SK-N-SH (cell line): Measurements from ENCODE around the gene ENPEP. TPM values are rescaled to one million over a fixed set of nuclear protein-coding genes. Genes with fewer than 3 reads are reported as not detected.
A peak's percentile ranks its signal among the peaks of the same experiment; 100 is the strongest.

Experiments
- CTCF ChIA-PET: fragments of 300-600, 350-600 bp; formaldehyde crosslinking; extraction: SDS; loops from one replicate; lab custom pipeline; 2021; lab: Yijun Ruan, JAX
- POLR2A ChIA-PET: fragments of 350-600 bp; sonication (Branson Sonifier 250); formaldehyde crosslinking; extraction: SDS; loops from one replicate; lab custom pipeline; 2020; ENCODE audit warnings: antibody characterized with exemption, inconsistent platforms; lab: Yijun Ruan, JAX
- DNase-seq: peaks from one replicate; pipeline ENCODE4 v3.0.0; 2012
- H2AFZ ChIP-seq: fragments of 200-600 bp; sonication (generic); 2 replicates; pipeline ENCODE4 v1.8.1; 2016; ENCODE audit warnings: antibody characterized with exemption, mild to moderate bottlenecking, low read depth
- H3F3A ChIP-seq: fragments of 200-600 bp; sonication (generic); replicated peaks from 2 replicates; pipeline ENCODE3; 2016; ENCODE audit warnings: antibody characterized with exemption, mild to moderate bottlenecking; ENCODE audit not compliant: insufficient read depth
- H3K27ac ChIP-seq, 2 experiments: fragments of 200-500 bp in 1 of 2; fragments of 200-600 bp in 1 of 2; sonication (Bioruptor generic) in 1 of 2; sonication (generic), shearing (Covaris generic) in 1 of 2; 2 replicates each; pipeline versions ENCODE4 v1.5.1 to v1.6.1; 2014 to 2016; ENCODE audit warnings: low read depth in 2 of 2, inconsistent platforms in 1 of 2, low read length in 1 of 2, mild to moderate bottlenecking in 1 of 2, mixed read lengths in 1 of 2
- H3K27me3 ChIP-seq: fragments of 200-600 bp; sonication (generic), shearing (Covaris generic); 2 replicates; pipeline ENCODE4 v1.6.1; 2016; ENCODE audit warnings: mixed run types; ENCODE audit not compliant: insufficient read depth
- H3K36me3 ChIP-seq, 2 experiments: fragments of 200-500 bp in 1 of 2; fragments of 200-600 bp in 1 of 2; sonication (Bioruptor generic) in 1 of 2; sonication (generic) in 1 of 2; replicated peaks in 1 of 2; 2 replicates each; pipeline versions ENCODE3 to v1.5.1; 2014 to 2016; ENCODE audit warnings: low read length in 1 of 2, mild to moderate bottlenecking in 1 of 2; ENCODE audit not compliant: insufficient read depth in 2 of 2, control insufficient read depth in 1 of 2
- H3K4me1 ChIP-seq, 2 experiments: fragments of 200-500 bp in 1 of 2; fragments of 200-600 bp in 1 of 2; sonication (Bioruptor generic) in 1 of 2; sonication (generic), shearing (Covaris generic) in 1 of 2; 2 replicates each; pipeline versions ENCODE4 v1.5.1 to v1.6.1; 2014 to 2016; ENCODE audit warnings: low read depth in 1 of 2, low read length in 1 of 2, mixed run types in 1 of 2; ENCODE audit not compliant: insufficient read depth in 2 of 2, control insufficient read depth in 1 of 2
- H3K4me2 ChIP-seq: fragments of 200-600 bp; sonication (generic), shearing (Covaris generic); 2 replicates; pipeline ENCODE4 v1.6.1; 2017; ENCODE audit warnings: mixed run types
- H3K4me3 ChIP-seq, 2 experiments: fragments of 200-500 bp in 1 of 2; fragments of 200-600 bp in 1 of 2; sonication (Bioruptor generic) in 1 of 2; sonication (generic), shearing (Covaris generic) in 1 of 2; 2 replicates each; pipeline versions ENCODE4 v1.5.1 to v1.8.1; 2014 to 2016; ENCODE audit warnings: low read depth in 2 of 2, inconsistent platforms in 1 of 2, low read length in 1 of 2, mild to moderate bottlenecking in 1 of 2, mixed read lengths in 1 of 2, moderate library complexity in 1 of 2
- H3K79me2 ChIP-seq: fragments of 200-600 bp; sonication (generic); 2 replicates; pipeline ENCODE4 v1.8.1; 2017; ENCODE audit warnings: mild to moderate bottlenecking; ENCODE audit not compliant: insufficient read depth
- H3K9ac ChIP-seq: fragments of 200-600 bp; sonication (generic); 2 replicates; pipeline ENCODE4 v1.6.1; 2017; ENCODE audit warnings: mixed run types
- H3K9me2 ChIP-seq: fragments of 200-600 bp; sonication (generic); 2 replicates; pipeline ENCODE4 v1.6.1; 2017; ENCODE audit warnings: mixed run types
- H3K9me3 ChIP-seq: fragments of 200-600 bp; sonication (generic); 2 replicates; pipeline ENCODE4 v1.6.1; 2017; ENCODE audit warnings: mixed run types, mild to moderate bottlenecking, moderate library complexity
- H4K20me1 ChIP-seq: fragments of 200-600 bp; sonication (generic); 2 replicates; pipeline ENCODE4 v1.6.1; 2017; ENCODE audit warnings: mild to moderate bottlenecking, mixed run types; ENCODE audit not compliant: insufficient read depth
- EZH2phosphoT487 ChIP-seq: fragments of 200-600 bp; sonication (generic); IDR thresholded peaks from 2 replicates; pipeline ENCODE4 v1.6.1; 2017; ENCODE audit warnings: low read depth, mixed run types, mild to moderate bottlenecking, antibody characterized with exemption, moderate library complexity, borderline replicate concordance
- FOXM1 ChIP-seq: IDR thresholded peaks from 2 replicates; pipeline ENCODE4 v1.4.0; 2012; ENCODE audit warnings: low read depth, mild to moderate bottlenecking
- GATA2 ChIP-seq: sonication (generic); formaldehyde crosslinking; IDR thresholded peaks from 2 replicates; pipeline ENCODE4 v1.5.0; 2020; ENCODE audit warnings: mild to moderate bottlenecking, missing genetic modification reagents
- JUND ChIP-seq: IDR thresholded peaks from 2 replicates; pipeline ENCODE4 v1.4.0; 2012
- MEF2A ChIP-seq: IDR thresholded peaks from 2 replicates; pipeline ENCODE4 v1.4.0; 2012; ENCODE audit warnings: low read depth, borderline replicate concordance
- POLR2AphosphoS5 ChIP-seq: IDR thresholded peaks from 2 replicates; pipeline ENCODE4 v1.6.1; 2012; ENCODE audit warnings: low read depth, low read length
- RAD21 ChIP-seq: IDR thresholded peaks from 2 replicates; pipeline ENCODE4 v1.6.1; 2012; ENCODE audit warnings: mild to moderate bottlenecking, low read length
- RCOR1 ChIP-seq: fragments of 150-350 bp; IDR thresholded peaks from 2 replicates; pipeline ENCODE4 v1.6.1; 2017; ENCODE audit warnings: antibody characterized with exemption, low read length
- SIN3A ChIP-seq: IDR thresholded peaks from 2 replicates; pipeline ENCODE4 v1.6.1; 2012; ENCODE audit warnings: low read depth, mild to moderate bottlenecking, low read length, moderate library complexity, borderline replicate concordance
- SMC3 ChIP-seq: IDR thresholded peaks from 2 replicates; pipeline ENCODE4 v1.6.1; 2012; ENCODE audit warnings: low read depth, low read length, improper control_type of control experiment
- TAF1 ChIP-seq: IDR thresholded peaks from 2 replicates; pipeline ENCODE4 v1.6.1; 2012; ENCODE audit warnings: low read depth, mild to moderate bottlenecking, low read length, moderate library complexity, borderline replicate concordance
- WGBS: methylation state at CpG from one replicate; pipeline ENCODE4 v1.1.6; 2017; ENCODE audit warnings: low lambda C conversion rate; 5-methylcytosine and 5-hydroxymethylcytosine counted together
- polyA plus RNA-seq, 3 experiments: library from polyadenylated mRNA; depleted of rRNA; stranded (reverse); fragments of >200 nt; gene quantifications; 2 replicates each; pipeline ENCODE4 v1.2.3, GENCODE V29; 2012
- TF ChIP-seq, protein P1 (sequence below): fragments of 200-600 bp; sonication (generic); IDR thresholded peaks from 2 replicates; pipeline ENCODE4 v1.6.1; 2017; ENCODE audit warnings: antibody characterized with exemption, mild to moderate bottlenecking, moderate library complexity

ENPEP gene
- polyA plus RNA-seq, 1 of the 3 experiments (the other 2 are of a cell fraction): 0.16 TPM

- no peak overlapping the region for H3K27ac ChIP-seq
- no peaks in the 10 kb centered on the region for H3K79me2 ChIP-seq
- no peak overlapping the region for H3K9ac ChIP-seq
- no peaks in the 10 kb centered on the region for H4K20me1 ChIP-seq
- H2AFZ ChIP-seq: no peak overlapping the region
- no peaks in the 10 kb centered on the region for H3F3A ChIP-seq
- H3K9me3 ChIP-seq: no peaks in the 10 kb centered on the region; the same call in 1 of the 2 replicates
- H3K27me3 ChIP-seq: no peaks in the 10 kb centered on the region
- no peak for TF ChIP-seq TAF1
- TF ChIP-seq MEF2A: no peak
- no peak for TF ChIP-seq FOXM1
- no peak for TF ChIP-seq JUND
- no peak for TF ChIP-seq EZH2phosphoT487
- WGBS: 67% methylated on average over 2 of the region's 2 CpGs
- H3K4me1 ChIP-seq: no peaks in the 10 kb centered on the region
- no peak for DNase-seq
- H3K36me3 ChIP-seq: no peaks in the 10 kb centered on the region
- no peak overlapping the region for H3K4me3 ChIP-seq
- ChIA-PET POLR2A (no interaction called here), CTCF (interaction anchor here (0.7 to 3.9 kb wide), 2 partner anchors 13 to 505 kb away, joined by 3 to 13 read pairs; no protein-coding TSS in a partner anchor)
- H3K4me2 ChIP-seq: no peak overlapping the region
- H3K9me2 ChIP-seq: no peaks in the 10 kb centered on the region
Measured at GRCh38 chr4:110504084-110504435, 28.1 kb downstream of the ENPEP start.

DNA sequence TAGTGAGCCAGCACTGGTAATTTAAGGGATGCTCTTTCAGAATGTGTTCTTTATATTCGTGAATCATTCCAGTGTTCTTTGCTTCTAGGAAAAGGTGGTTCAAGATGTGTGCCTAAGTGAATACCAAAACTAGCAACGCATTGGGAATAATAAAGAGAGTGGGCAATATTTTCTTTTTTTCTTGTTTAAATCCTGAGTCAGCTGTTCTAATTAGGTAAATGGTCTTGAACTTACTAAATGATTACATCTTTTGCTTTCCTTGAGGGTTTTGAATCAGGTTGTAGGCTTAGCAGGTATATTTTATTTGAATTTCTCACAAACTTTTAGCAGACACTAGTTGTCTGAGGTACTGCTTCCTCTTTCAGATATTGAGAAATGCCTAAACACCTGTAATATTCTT, 29.5 kb downstream of the ENPEP start:
- POLR2A ChIA-PET: no interaction called here
- no peaks in the 10 kb centered on the region; the same call in 1 of the 2 replicates for H3K9me3 ChIP-seq
- no peak overlapping the region for H3K4me2 ChIP-seq
- WGBS: 34% methylated on average over 2 of the region's 2 CpGs
- no peaks in the 10 kb centered on the region for H3K27me3 ChIP-seq
- no peak overlapping the region for H3K9ac ChIP-seq
- no peak overlapping the region for H3K27ac ChIP-seq
- H3K4me1 ChIP-seq: no peaks in the 10 kb centered on the region
- H2AFZ ChIP-seq: no peak overlapping the region
- H3K36me3 ChIP-seq: no peaks in the 10 kb centered on the region
- no peak for DNase-seq
- CTCF ChIA-PET: interaction anchor here (0.6 to 2.7 kb wide), 2 partner anchors 9 to 499 kb away, joined by 3 to 15 read pairs; no protein-coding TSS in a partner anchor
- H4K20me1 ChIP-seq: no peaks in the 10 kb centered on the region
- no peaks in the 10 kb centered on the region for H3K79me2 ChIP-seq
- no peak overlapping the region for H3K4me3 ChIP-seq
- TF ChIP-seq POLR2AphosphoS5 (no peak), TAF1 (no peak), SMC3 (no peak), GATA2 (CRISPR knock-in tag) (no peak), SIN3A (no peak), RAD21 (no peak)
- H3F3A ChIP-seq: no peaks in the 10 kb centered on the region
- H3K9me2 ChIP-seq: no peaks in the 10 kb centered on the region

DNA sequence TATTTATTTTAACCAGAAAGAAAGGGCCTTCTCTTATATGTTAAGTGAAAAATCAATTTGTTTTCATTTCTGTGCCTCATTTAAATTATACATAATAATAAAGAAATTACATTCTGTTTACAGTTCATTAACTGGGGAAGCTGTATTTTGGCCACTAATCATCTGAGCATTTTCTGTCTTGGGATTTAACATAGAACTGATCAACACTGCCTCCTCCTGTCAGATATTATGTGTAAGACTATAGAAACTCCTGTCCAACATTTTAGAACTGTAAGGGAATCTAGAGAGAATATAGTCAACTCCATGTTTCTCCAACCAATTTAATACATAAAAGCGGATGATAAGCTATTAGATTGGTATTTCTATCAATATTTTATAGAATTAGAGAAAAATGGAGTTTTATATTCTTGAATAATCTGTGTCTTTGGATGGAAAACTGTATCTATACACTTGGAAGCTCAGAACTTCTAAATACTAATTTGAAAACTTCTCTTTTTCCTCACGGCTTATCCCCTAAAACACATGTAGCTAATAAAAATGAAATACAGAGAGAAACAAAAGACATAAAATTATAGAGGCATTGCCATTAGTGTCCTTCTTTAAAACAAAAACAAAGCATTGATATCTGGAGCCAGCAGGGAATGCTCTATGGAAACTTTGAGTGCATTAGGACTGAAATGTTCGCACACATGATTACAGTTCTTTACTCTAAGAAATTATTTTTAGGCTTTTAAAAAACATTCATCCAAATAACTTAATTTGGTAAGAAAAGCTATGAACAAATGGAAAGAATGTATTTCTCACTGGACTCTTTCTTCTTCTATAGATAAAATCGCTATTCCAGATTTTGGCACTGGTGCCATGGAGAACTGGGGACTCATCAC, 33.1 kb downstream of the ENPEP start:
- no peak overlapping the region for H2AFZ ChIP-seq
- H3K9me3 ChIP-seq: no peaks in the 10 kb centered on the region
- H3K36me3 ChIP-seq: no peaks in the 10 kb centered on the region
- TF ChIP-seq SMC3 (peak; percentile 55), RAD21 (peak; percentile 70), RCOR1 (no peak)
- TF ChIP-seq, protein P1, sequence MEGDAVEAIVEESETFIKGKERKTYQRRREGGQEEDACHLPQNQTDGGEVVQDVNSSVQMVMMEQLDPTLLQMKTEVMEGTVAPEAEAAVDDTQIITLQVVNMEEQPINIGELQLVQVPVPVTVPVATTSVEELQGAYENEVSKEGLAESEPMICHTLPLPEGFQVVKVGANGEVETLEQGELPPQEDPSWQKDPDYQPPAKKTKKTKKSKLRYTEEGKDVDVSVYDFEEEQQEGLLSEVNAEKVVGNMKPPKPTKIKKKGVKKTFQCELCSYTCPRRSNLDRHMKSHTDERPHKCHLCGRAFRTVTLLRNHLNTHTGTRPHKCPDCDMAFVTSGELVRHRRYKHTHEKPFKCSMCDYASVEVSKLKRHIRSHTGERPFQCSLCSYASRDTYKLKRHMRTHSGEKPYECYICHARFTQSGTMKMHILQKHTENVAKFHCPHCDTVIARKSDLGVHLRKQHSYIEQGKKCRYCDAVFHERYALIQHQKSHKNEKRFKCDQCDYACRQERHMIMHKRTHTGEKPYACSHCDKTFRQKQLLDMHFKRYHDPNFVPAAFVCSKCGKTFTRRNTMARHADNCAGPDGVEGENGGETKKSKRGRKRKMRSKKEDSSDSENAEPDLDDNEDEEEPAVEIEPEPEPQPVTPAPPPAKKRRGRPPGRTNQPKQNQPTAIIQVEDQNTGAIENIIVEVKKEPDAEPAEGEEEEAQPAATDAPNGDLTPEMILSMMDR: peak; percentile 63
- no peak overlapping the region for H3K4me2 ChIP-seq
- no peaks in the 10 kb centered on the region for H3F3A ChIP-seq
- H3K27me3 ChIP-seq: no peaks in the 10 kb centered on the region
- 44% methylated on average over 4 of the region's 4 CpGs for WGBS
- H4K20me1 ChIP-seq: no peaks in the 10 kb centered on the region
- no peaks in the 10 kb centered on the region for H3K79me2 ChIP-seq
- peak; percentile 24 for DNase-seq
- ChIA-PET CTCF (interaction anchor here (0.6 to 18.9 kb wide), 31 partner anchors 9 to 538 kb away, joined by 3 to 591 read pairs (median 4); no protein-coding TSS in a partner anchor), POLR2A (interaction anchor here (1.3 kb wide), 1 partner anchor 311 kb away, joined by 3 read pairs; the partner anchor contains the start of gene ELOVL6)
- no peak overlapping the region for H3K9ac ChIP-seq
- H3K4me1 ChIP-seq: no peaks in the 10 kb centered on the region
- H3K4me3 ChIP-seq: no peak overlapping the region
- H3K27ac ChIP-seq: no peak overlapping the region
- H3K9me2 ChIP-seq: no peaks in the 10 kb centered on the region
